OCI-LY3 (cell line): ENCODE data around the gene TOM1L2.

Experiments
- CTCF ChIP-seq: fragments of 200-600, 300-600 bp; sonication (generic); IDR thresholded peaks from 2 replicates; pipeline ENCODE4 v1.5.1; 2014; ENCODE audit warnings: antibody characterized with exemption, low read length, low read depth
- EZH2phosphoT487 ChIP-seq: fragments of 200-600 bp; shearing (Covaris generic); IDR thresholded peaks from 2 replicates; pipeline ENCODE4 v1.6.1; 2018; ENCODE audit warnings: antibody characterized with exemption, mixed run types, low read depth

GRCh38 chr17:17893801-17894644, 78.2 kb downstream of the TOM1L2 start:
- no peak for TF ChIP-seq CTCF
- TF ChIP-seq EZH2phosphoT487 = no peak
